Esophagus (tissue), 2 donors: ENCODE results near the gene MYOZ3. TPM values are rescaled to one million over a fixed set of nuclear protein-coding genes. Genes with fewer than 3 reads are reported as not detected.
A peak's percentile ranks its signal among the peaks of the same experiment; 100 is the strongest.

Source experiments
- H3K27ac ChIP-seq, 2 donors: one replicate each; pipeline ENCODE4 v1.5.1; 2013; ENCODE audit warnings: low read depth in 2 of 2, mild to moderate bottlenecking in 2 of 2, inconsistent platforms in 1 of 2, low read length in 1 of 2, moderate library complexity in 1 of 2
- H3K27me3 ChIP-seq, 2 donors: one replicate each; pipeline ENCODE4 v1.6.1; 2013; ENCODE audit warnings: low read length in 2 of 2, control low read depth in 1 of 2, mild to moderate bottlenecking in 1 of 2; ENCODE audit not compliant: insufficient read depth in 2 of 2, control insufficient read depth in 1 of 2
- H3K36me3 ChIP-seq, 2 donors: one replicate each; pipeline ENCODE4 v1.6.1; 2013; ENCODE audit warnings: low read length in 1 of 2; ENCODE audit not compliant: control insufficient read depth in 2 of 2, insufficient read depth in 2 of 2
- H3K4me1 ChIP-seq, 2 donors: one replicate each; pipeline ENCODE4 v1.6.1; 2013; ENCODE audit warnings: low read length in 1 of 2; ENCODE audit not compliant: control insufficient read depth in 2 of 2, insufficient read depth in 2 of 2
- H3K4me3 ChIP-seq, 2 donors: one replicate each; pipeline ENCODE4 v1.5.1; 2013; ENCODE audit warnings: low read length in 2 of 2, mild to moderate bottlenecking in 2 of 2, low read depth in 1 of 2, moderate library complexity in 1 of 2
- H3K9me3 ChIP-seq, 2 donors: one replicate each; pipeline ENCODE4 v1.6.1; 2013; ENCODE audit warnings: mild to moderate bottlenecking in 2 of 2, low read depth in 1 of 2, low read length in 1 of 2, moderate library complexity in 1 of 2; ENCODE audit not compliant: control insufficient read depth in 2 of 2, insufficient read depth in 1 of 2
- WGBS, 2 donors: extraction: QIAGEN DNeasy Blood & Tissue Kit; methylation state at CpG; one replicate each; pipeline ENCODE4 v1.1.7; 2013; 5-methylcytosine and 5-hydroxymethylcytosine counted together
- polyA plus RNA-seq, 2 donors: library from polyadenylated mRNA; stranded (reverse); fragments of 200-250 nt; gene quantifications; one replicate each; pipeline ENCODE4 v1.2.3, GENCODE V29; 2013
- donor health status: healthy with polysubstance abuse.
- donor health status: Bipolar disorder and iron deficiency.

MYOZ3 gene
- polyA plus RNA-seq, 2 donors: 0.05 to 0.24 TPM

DNA sequence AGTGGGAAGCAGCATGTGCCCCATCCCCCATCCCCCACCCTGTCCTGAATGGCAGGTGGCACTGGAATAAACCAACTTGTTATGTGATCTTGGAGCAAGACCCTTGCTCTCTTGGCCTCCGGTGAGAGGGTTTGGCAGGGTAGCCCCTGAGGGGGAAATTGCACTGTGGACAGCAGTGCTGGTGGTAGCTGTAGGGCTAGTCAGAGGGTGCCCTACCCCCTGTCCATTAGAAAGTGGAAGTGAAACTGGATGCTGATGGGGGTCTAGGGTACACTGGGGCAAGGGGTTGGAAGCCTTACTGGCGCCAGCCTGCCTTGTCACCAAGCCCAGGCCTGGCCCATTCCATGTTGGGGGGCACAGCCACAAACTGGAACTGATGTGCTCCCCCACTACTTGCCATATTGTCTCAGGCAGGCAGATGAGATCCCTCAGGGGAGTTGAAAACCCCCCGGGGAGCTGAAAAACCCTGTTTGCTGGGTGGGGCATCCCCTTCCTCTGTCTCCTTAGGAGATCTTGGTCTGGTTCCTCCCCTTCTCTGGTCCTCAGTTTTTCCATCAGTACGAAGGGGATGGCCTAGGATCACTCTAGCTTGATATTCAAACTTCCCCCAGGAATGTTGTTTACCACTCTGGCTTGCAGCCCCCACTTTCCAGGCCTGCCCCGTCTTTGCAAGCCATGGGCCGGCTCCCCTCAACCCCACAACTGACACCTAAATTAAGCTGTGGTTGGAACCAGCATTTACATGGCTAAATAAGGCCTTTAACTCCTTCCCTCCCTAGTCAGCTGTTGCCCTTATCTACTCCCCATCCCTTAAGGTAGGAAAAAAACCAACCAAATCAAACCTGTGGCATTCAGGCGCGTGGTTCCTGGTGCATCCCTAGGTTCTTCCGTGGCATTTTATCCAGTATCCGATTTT is 35.0 kb upstream of the MYOZ3 start:
- Histone ChIP-seq H3K27ac (peak overlapping the region; percentile 70 to 82), H3K9me3 (no peaks in the 10 kb centered on the region), H3K4me3 (peak overlapping the region; percentile 59 to 66), H3K4me1 (peaks cover 8 to 24% of the 10 kb centered on the region in 2 donors), H3K27me3 (no peaks in the 10 kb centered on the region), H3K36me3 (no peaks in the 10 kb centered on the region)
- WGBS, 2 donors: 64 to 68% methylated on average over 10 of the region's 10 CpGs

- Histone ChIP-seq H3K4me3 (no peak overlapping the region), H3K27ac (peak overlapping the region; percentile 70 to 82)
Measured at GRCh38 chr5:150626853-150627276, 34.2 kb upstream of the MYOZ3 start.

GRCh38 chr5:150627731-150628545 is 33.1 kb upstream of the MYOZ3 start:
- H3K4me1 ChIP-seq: peaks cover 8 to 24% of the 10 kb centered on the region in 2 donors
- H3K36me3 ChIP-seq: no peaks in the 10 kb centered on the region
- H3K9me3 ChIP-seq: no peaks in the 10 kb centered on the region
- peak overlapping the region in 1 of 2 donors; percentile 53 for H3K27ac ChIP-seq
- WGBS, 2 donors: 62 to 63% methylated on average over 5 of the region's 5 CpGs
- H3K27me3 ChIP-seq: no peaks in the 10 kb centered on the region
- H3K4me3 ChIP-seq: no peak overlapping the region

More at GRCh38 chr5:150626853-150627276, 34.2 kb upstream of the MYOZ3 start:
- no peaks in the 10 kb centered on the region for H3K9me3 ChIP-seq
- H3K27me3 ChIP-seq: no peaks in the 10 kb centered on the region
- 35 to 36% methylated on average over 5 of the region's 5 CpGs for WGBS, 2 donors
- H3K36me3 ChIP-seq: no peaks in the 10 kb centered on the region
- H3K4me1 ChIP-seq: peaks cover 8 to 24% of the 10 kb centered on the region in 2 donors

DNA sequence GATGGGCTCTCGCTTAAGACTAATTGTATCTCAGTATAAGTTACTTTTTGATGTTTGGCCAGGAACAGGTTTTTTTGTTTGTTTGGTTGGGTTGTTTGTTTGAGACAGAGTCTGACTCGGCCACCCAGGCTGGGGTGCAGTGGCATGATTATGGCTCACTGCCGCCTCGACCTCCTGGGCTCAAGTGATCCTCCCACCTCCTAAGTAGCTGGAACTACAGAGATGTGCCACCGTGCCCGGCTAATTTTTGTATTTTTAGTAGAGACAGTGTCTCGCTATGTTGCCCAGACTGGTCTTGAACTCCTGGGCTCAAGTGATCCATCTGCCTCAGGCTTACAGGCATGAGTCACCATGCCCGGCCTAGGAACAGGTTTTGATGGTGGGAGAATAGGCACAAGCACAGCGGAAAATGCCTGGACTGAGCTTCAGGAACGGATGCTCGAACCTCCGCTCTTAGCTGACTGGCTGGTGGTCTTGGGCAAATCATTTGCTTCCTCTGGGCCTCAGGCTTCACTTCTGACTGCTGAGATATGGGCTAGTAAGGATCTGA is 32.0 kb upstream of the MYOZ3 start:
- Histone ChIP-seq H3K27me3 (no peaks in the 10 kb centered on the region), H3K27ac (peak overlapping the region in 1 of 2 donors; percentile 26), H3K36me3 (no peaks in the 10 kb centered on the region), H3K4me1 (peaks cover 8 to 21% of the 10 kb centered on the region in 2 donors), H3K9me3 (no peaks in the 10 kb centered on the region), H3K4me3 (no peak overlapping the region)
- 56 to 73% methylated on average over 12 of the region's 12 CpGs for WGBS, 2 donors

DNA sequence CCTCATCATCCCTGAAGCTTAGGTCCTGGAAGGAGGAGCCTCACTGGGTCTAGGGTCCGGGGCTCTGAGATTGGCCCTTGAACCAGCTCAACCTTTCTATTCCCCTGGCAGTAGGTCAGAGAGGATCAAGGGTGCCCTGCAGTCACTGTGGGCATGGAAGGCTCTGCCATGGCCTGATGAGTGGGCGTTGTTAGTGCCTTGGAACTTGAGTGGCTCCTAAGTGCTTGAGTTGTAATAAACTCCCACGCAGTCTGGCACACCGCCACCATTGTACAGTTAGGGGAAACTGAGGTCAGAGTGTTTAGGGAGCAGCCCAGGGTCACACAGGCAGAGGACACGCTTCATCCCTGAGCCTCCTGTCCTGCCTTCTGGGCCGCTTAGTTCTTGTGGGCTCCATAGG is 31.0 kb upstream of the MYOZ3 start:
- WGBS, 2 donors: 76 to 80% methylated on average over 6 of the region's 6 CpGs
- no peak overlapping the region for H3K4me3 ChIP-seq
- H3K9me3 ChIP-seq: no peaks in the 10 kb centered on the region
- H3K27ac ChIP-seq: peak overlapping the region in 1 of 2 donors; percentile 18
- peaks cover 10 to 18% of the 10 kb centered on the region in 2 donors for H3K4me1 ChIP-seq
- no peaks in the 10 kb centered on the region for H3K27me3 ChIP-seq
- H3K36me3 ChIP-seq: no peaks in the 10 kb centered on the region

- Histone ChIP-seq H3K27ac (peak overlapping the region in 1 of 2 donors; percentile 18), H3K9me3 (no peaks in the 10 kb centered on the region), H3K36me3 (no peaks in the 10 kb centered on the region), H3K4me1 (peaks cover 11 to 17% of the 10 kb centered on the region in 2 donors), H3K4me3 (no peak overlapping the region), H3K27me3 (no peaks in the 10 kb centered on the region)
- 69 to 73% methylated on average over 9 of the region's 9 CpGs for WGBS, 2 donors
Measured at GRCh38 chr5:150630461-150631325, 30.4 kb upstream of the MYOZ3 start.

- Histone ChIP-seq H3K4me1 (peaks cover 11 to 14% of the 10 kb centered on the region in 2 donors), H3K27ac (no peak overlapping the region), H3K27me3 (no peaks in the 10 kb centered on the region), H3K9me3 (no peaks in the 10 kb centered on the region), H3K4me3 (no peak overlapping the region), H3K36me3 (no peaks in the 10 kb centered on the region)
- WGBS, 2 donors: 91 to 95% methylated on average over 6 of the region's 6 CpGs
Measured at GRCh38 chr5:150631326-150631701, 29.7 kb upstream of the MYOZ3 start.

DNA sequence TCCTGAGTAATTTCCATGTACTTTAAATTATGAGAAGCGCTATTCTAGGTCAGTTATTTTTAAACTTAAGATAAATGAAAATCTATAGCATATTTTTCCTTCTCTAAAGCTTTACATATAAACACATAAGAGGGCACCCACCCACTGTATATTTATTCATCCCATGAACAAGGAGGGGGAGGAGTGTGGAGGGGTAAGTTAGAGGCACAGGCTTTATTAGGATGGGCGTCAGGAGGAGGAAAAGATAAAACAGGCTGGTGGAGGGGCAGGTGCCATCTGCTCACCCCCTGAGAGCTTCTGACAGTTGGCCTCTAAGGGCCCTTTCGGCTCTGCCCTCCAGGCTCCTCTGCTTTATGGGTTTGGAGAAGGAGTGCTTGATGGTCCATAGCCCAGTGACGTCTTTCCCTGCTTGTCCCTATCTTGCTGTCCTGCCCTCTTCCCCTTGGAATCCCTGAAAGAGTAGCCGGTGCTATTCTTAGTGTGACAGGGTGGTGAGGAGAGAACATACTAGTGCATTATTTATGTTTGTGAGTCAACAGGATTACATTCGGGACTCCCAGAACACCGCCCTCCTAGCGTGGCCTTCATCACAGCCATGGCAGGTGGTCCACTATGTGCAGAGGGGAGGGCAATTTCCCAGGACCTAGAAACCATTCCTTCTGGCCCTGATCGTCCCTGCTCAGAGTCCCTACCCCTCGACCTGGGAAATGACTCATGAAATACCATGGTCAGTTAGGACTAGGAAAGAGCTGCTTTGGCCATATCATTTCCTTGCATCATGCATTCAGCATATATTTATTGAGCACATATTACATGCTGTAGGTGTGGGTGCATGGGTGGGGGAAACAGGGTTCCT is 28.5 kb upstream of the MYOZ3 start:
- 62 to 66% methylated on average over 10 of the region's 10 CpGs for WGBS, 2 donors
- no peaks in the 10 kb centered on the region for H3K27me3 ChIP-seq
- peak overlapping the region in 1 of 2 donors; percentile 24 for H3K27ac ChIP-seq
- H3K4me3 ChIP-seq: no peak overlapping the region
- H3K4me1 ChIP-seq: peaks cover 6 to 9% of the 10 kb centered on the region in 2 donors
- no peaks in the 10 kb centered on the region for H3K36me3 ChIP-seq
- no peaks in the 10 kb centered on the region for H3K9me3 ChIP-seq
